Upper lobe of left lung (tissue), 6 donors: ENCODE results near the gene MPZL1. TPM values are rescaled to one million over a fixed set of nuclear protein-coding genes. Genes with fewer than 3 reads are reported as not detected.
"Not testable (repeated sequence)": the region's sequence is repeated elsewhere in the genome, so short reads cannot be mapped to it uniquely, and the experiment has no call there.

Source experiments
- ATAC-seq, 2 donors: fragments of 200-7000 bp; cut with Tn5 transposase; one replicate each; pipeline ENCODE4 v1.9.1; 2022; ENCODE audit warnings: mild to moderate bottlenecking in 2 of 2, moderate library complexity in 2 of 2; ENCODE audit not compliant: low FRiP score in 2 of 2
- DNase-seq, 2 donors: peaks; one replicate each; pipeline ENCODE4 v3.0.0-alpha.2; 2019 to 2020
- H3K27ac ChIP-seq, 4 donors: fragments of 200-600 bp; sonication (generic); one replicate each; pipeline ENCODE4 v1.5.1; 2016 to 2019
- H3K27me3 ChIP-seq, 4 donors: fragments of 200-600 bp; sonication (generic); one replicate each; pipeline ENCODE4 v1.5.1; 2017 to 2019
- H3K36me3 ChIP-seq, 4 donors: fragments of 200-600 bp; sonication (generic); one replicate each; pipeline ENCODE4 v1.5.1; 2016 to 2019
- H3K4me1 ChIP-seq, 4 donors: fragments of 200-600 bp; sonication (generic); one replicate each; pipeline ENCODE4 v1.5.1; 2018 to 2019
- H3K4me3 ChIP-seq, 4 donors: fragments of 200-600 bp; sonication (generic); one replicate each; pipeline ENCODE4 v1.5.1; 2017 to 2019; ENCODE audit warnings: mild to moderate bottlenecking in 2 of 4, moderate library complexity in 1 of 4
- H3K9me3 ChIP-seq, 4 donors: fragments of 200-600 bp; sonication (generic); one replicate each; pipeline ENCODE4 v1.5.1; 2018 to 2019
- CTCF ChIP-seq, 6 experiments: fragments of 450-650 bp in 4 of 6; fragments of 200-600 bp in 2 of 6; sonication (generic) in 2 of 6; IDR thresholded peaks; one replicate each; pipeline ENCODE4 v1.5.1; 2016 to 2019; ENCODE audit warnings: antibody characterized with exemption in 6 of 6
- EP300 ChIP-seq, 4 donors: sonication (generic); formaldehyde crosslinking; IDR thresholded peaks; one replicate each; pipeline ENCODE4 v1.5.1; 2017; ENCODE audit warnings: antibody characterized with exemption in 4 of 4, control low read depth in 2 of 4
- POLR2A ChIP-seq, 4 donors: fragments of 450-650 bp; IDR thresholded peaks; one replicate each; pipeline ENCODE4 v1.5.1; 2016 to 2017; ENCODE audit warnings: antibody characterized with exemption in 4 of 4, mild to moderate bottlenecking in 2 of 4
- POLR2AphosphoS5 ChIP-seq, 2 donors: sonication (generic); formaldehyde crosslinking; IDR thresholded peaks; one replicate each; pipeline ENCODE4 v1.5.1; 2017; ENCODE audit warnings: antibody characterized with exemption in 2 of 2
- whole genome bisulfite sequencing, 2 donors: methylation state at CpG; one replicate each; pipeline ENCODE4 v1.1.5; 2017 to 2018; 5-methylcytosine and 5-hydroxymethylcytosine counted together
- total RNA-seq, 6 donors: library from RNA; depleted of rRNA in 4 of 6; stranded (reverse); fragments of >200 nt in 4 of 6; gene quantifications; one replicate each; pipeline versions ENCODE4 v1.1.0 to v1.2.1, GENCODE V29; 2016 to 2021
- donor health status: DM: no; HTN: no; CAD: no; lungs with moderate emphysema.
- donor health status: DM: no; HTN: yes; CAD: no; lungs with severe emphysema.

MPZL1 gene
- total RNA-seq, 6 donors from 2014 or later, result 28.3 to 80.6 (median 65.4) TPM

GRCh38 chr1:167824163-167824794, 102.5 kb downstream of the MPZL1 start:
- ATAC-seq, result no peak
- no peak overlapping the region for H3K27ac ChIP-seq
- DNase-seq, result no peak
- H3K9me3 ChIP-seq, result no peaks in the 10 kb centered on the region
- H3K4me3 ChIP-seq, result no peak overlapping the region
- H3K36me3 ChIP-seq, result no peaks in the 10 kb centered on the region
- no peaks in the 10 kb centered on the region for H3K27me3 ChIP-seq
- WGBS, 2 donors, result 74 to 87% methylated on average over 9 of the region's 9 CpGs
- TF ChIP-seq EP300 (IDR thresholded peaks at IDR 0.05), result no peak
- peaks cover 2 to 6% (median 4%) of the 10 kb centered on the region in 4 donors for H3K4me1 ChIP-seq

GRCh38 chr1:167825419-167826079, 103.8 kb downstream of the MPZL1 start:
- no peak for TF ChIP-seq POLR2A (IDR thresholded peaks at IDR 0.05)
- TF ChIP-seq CTCF (IDR thresholded peaks at IDR 0.05), result no peak
- no peak for TF ChIP-seq POLR2AphosphoS5 (IDR thresholded peaks at IDR 0.05)
- TF ChIP-seq EP300 (IDR thresholded peaks at IDR 0.05), result no peak
- peaks cover 0 to 5% (median 1%) of the 10 kb centered on the region in 4 donors for H3K4me1 ChIP-seq
- 82 to 83% methylated on average over 4 of the region's 4 CpGs for WGBS, 2 donors
- no peaks in the 10 kb centered on the region for H3K27me3 ChIP-seq
- ATAC-seq, result no peak
- DNase-seq, result no peak
- H3K9me3 ChIP-seq, result no peaks in the 10 kb centered on the region
- no peaks in the 10 kb centered on the region for H3K36me3 ChIP-seq
- no peak overlapping the region for H3K27ac ChIP-seq
- H3K4me3 ChIP-seq, result no peak overlapping the region

- no peaks in the 10 kb centered on the region for H3K9me3 ChIP-seq
- H3K27me3 ChIP-seq, result no peaks in the 10 kb centered on the region
- peaks cover 0 to 5% (median 0%) of the 10 kb centered on the region in 4 donors for H3K4me1 ChIP-seq
- H3K4me3 ChIP-seq, result no peak overlapping the region
- DNase-seq, result no peak
- H3K27ac ChIP-seq, result no peak overlapping the region
- ATAC-seq, result no peak
- TF ChIP-seq EP300 (IDR thresholded peaks at IDR 0.05) (no peak), POLR2A (IDR thresholded peaks at IDR 0.05) (no peak), CTCF (IDR thresholded peaks at IDR 0.05) (no peak), POLR2AphosphoS5 (IDR thresholded peaks at IDR 0.05) (no peak)
- no peaks in the 10 kb centered on the region for H3K36me3 ChIP-seq
- 90% methylated on average over 4 of the region's 4 CpGs for WGBS, 2 donors
Measured at GRCh38 chr1:167826127-167826526, 104.3 kb downstream of the MPZL1 start.

GRCh38 chr1:167829868-167830267, 108.1 kb downstream of the MPZL1 start:
- ATAC-seq (no peak), DNase-seq (no peak)
- Histone ChIP-seq H3K36me3 (no peaks in the 10 kb centered on the region), H3K4me1 (no peaks in the 10 kb centered on the region), H3K27ac (no peak overlapping the region), H3K4me3 (no peak overlapping the region), H3K9me3 (no peaks in the 10 kb centered on the region), H3K27me3 (no peaks in the 10 kb centered on the region)
- TF ChIP-seq EP300 (IDR thresholded peaks at IDR 0.05) (no peak), POLR2A (IDR thresholded peaks at IDR 0.05) (no peak), POLR2AphosphoS5 (IDR thresholded peaks at IDR 0.05) (no peak), CTCF (IDR thresholded peaks at IDR 0.05) (no peak)
- 55 to 59% methylated on average over 2 of the region's 2 CpGs for WGBS, 2 donors

- H3K36me3 ChIP-seq, H3K27ac ChIP-seq, DNase-seq, H3K27me3 ChIP-seq, H3K4me1 ChIP-seq, H3K9me3 ChIP-seq, H3K4me3 ChIP-seq, ATAC-seq: not testable (repeated sequence)
- 84 to 88% methylated on average over 5 of the region's 5 CpGs for WGBS, 2 donors
Measured at GRCh38 chr1:167830668-167831067, 108.9 kb downstream of the MPZL1 start.

- WGBS, 2 donors, result 74 to 94% methylated on average over 2 to 5 of the region's 5 CpGs
- Histone ChIP-seq H3K36me3 (no peaks in the 10 kb centered on the region), H3K27ac (no peak overlapping the region), H3K9me3 (no peaks in the 10 kb centered on the region), H3K27me3 (no peaks in the 10 kb centered on the region), H3K4me1 (no peaks in the 10 kb centered on the region), H3K4me3 (no peak overlapping the region)
- DNase-seq (no peak), ATAC-seq (no peak)
- no peak for TF ChIP-seq POLR2AphosphoS5 (IDR thresholded peaks at IDR 0.05)
- TF ChIP-seq CTCF (IDR thresholded peaks at IDR 0.05), result no peak
- no peak for TF ChIP-seq POLR2A (IDR thresholded peaks at IDR 0.05)
- TF ChIP-seq EP300 (IDR thresholded peaks at IDR 0.05), result no peak
Measured at GRCh38 chr1:167832693-167833092, 110.9 kb downstream of the MPZL1 start.
